Natural killer cell (primary cell): ENCODE measurements around the gene SGSM1. TPM values are rescaled to one million over a fixed set of nuclear protein-coding genes. Genes with fewer than 3 reads are reported as not detected.

Experiments used
- ATAC-seq, 3 donors: fragments of 150-1000 bp in 2 of 3; fragments of 200-7000 bp in 1 of 3; cut with Tn5 transposase; 1 replicate in 1 of 3; 2 replicates in 2 of 3; pipeline ENCODE4 v1.10.0; 2021; ENCODE audit warnings: mild to moderate bottlenecking in 2 of 3, moderate library complexity in 2 of 3
- DNase-seq, 2 donors: peaks; one replicate each; pipeline versions ENCODE4 v3.0.0 to v3.0.0-alpha.2; 2013 to 2021; ENCODE audit warnings: mixed read lengths in 1 of 2
- H3K27ac ChIP-seq: one replicate; pipeline ENCODE4 v1.5.1; 2013; ENCODE audit warnings: mild to moderate bottlenecking, low read length
- H3K27me3 ChIP-seq: one replicate; pipeline ENCODE4 v1.6.1; 2013; ENCODE audit warnings: low read length; ENCODE audit not compliant: control insufficient read depth, insufficient read depth
- H3K36me3 ChIP-seq: one replicate; pipeline ENCODE4 v1.6.1; 2013; ENCODE audit warnings: low read length; ENCODE audit not compliant: control insufficient read depth, insufficient read depth
- H3K4me1 ChIP-seq: one replicate; pipeline ENCODE4 v1.6.1; 2013; ENCODE audit warnings: low read length; ENCODE audit not compliant: control insufficient read depth, insufficient read depth
- H3K4me3 ChIP-seq: one replicate; pipeline ENCODE4 v1.5.1; 2013; ENCODE audit warnings: low read length
- H3K9me3 ChIP-seq: one replicate; pipeline ENCODE4 v1.6.1; 2013; ENCODE audit warnings: low read length; ENCODE audit not compliant: control insufficient read depth, insufficient read depth
- H3K27ac Mint-ChIP-seq, 2 donors: one replicate each; pipeline ENCODE4 v1.8.0; 2022; ENCODE audit warnings: mild to moderate bottlenecking in 2 of 2, mixed read lengths in 2 of 2, moderate library complexity in 1 of 2
- H3K27me3 Mint-ChIP-seq, 2 donors: one replicate each; pipeline ENCODE4 v1.8.0; 2022; ENCODE audit warnings: low read depth in 2 of 2, mixed read lengths in 2 of 2
- H3K36me3 Mint-ChIP-seq: one replicate; pipeline ENCODE4 v1.8.0; 2022; ENCODE audit warnings: mixed read lengths
- H3K4me1 Mint-ChIP-seq, 2 donors: one replicate each; pipeline ENCODE4 v1.8.0; 2022; ENCODE audit warnings: mixed read lengths in 2 of 2
- H3K4me3 Mint-ChIP-seq: one replicate; pipeline ENCODE4 v1.8.0; 2022; ENCODE audit warnings: mild to moderate bottlenecking, moderate library complexity, mixed read lengths
- H3K9me3 Mint-ChIP-seq, 2 donors: one replicate each; pipeline ENCODE4 v1.8.0; 2022; ENCODE audit warnings: mixed read lengths in 2 of 2
- WGBS: methylation state at CpG from one replicate; pipeline ENCODE4 v1.1.7; 2013; ENCODE audit warnings: missing lambda C conversion rate; ENCODE audit not compliant: insufficient coverage; 5-methylcytosine and 5-hydroxymethylcytosine counted together
- intact Hi-C: fragments of 100-400 bp; cut with micrococcal nuclease; formaldehyde crosslinking; loops from one replicate; pipeline ENCODE4 v1.14.2; 2022
- total RNA-seq, 4 donors: library from RNA; stranded (reverse); fragments of 120-200 nt in 1 of 4; gene quantifications; one replicate each; pipeline versions ENCODE4 v1.2.3 to v1.2.4, GENCODE V29; 2013 to 2022
- TF ChIP-seq, protein P1 (sequence below): fragments of 200-600 bp; IDR thresholded peaks from one replicate; pipeline ENCODE4 v1.8.0; 2022; ENCODE audit warnings: antibody characterized with exemption

Gene SGSM1
- total RNA-seq, 3 donors from 2014 or later (not counting 1 experiment from before 2014, with no cell fraction given) = 13.9 to 15.4 (median 13.9) TPM

DNA sequence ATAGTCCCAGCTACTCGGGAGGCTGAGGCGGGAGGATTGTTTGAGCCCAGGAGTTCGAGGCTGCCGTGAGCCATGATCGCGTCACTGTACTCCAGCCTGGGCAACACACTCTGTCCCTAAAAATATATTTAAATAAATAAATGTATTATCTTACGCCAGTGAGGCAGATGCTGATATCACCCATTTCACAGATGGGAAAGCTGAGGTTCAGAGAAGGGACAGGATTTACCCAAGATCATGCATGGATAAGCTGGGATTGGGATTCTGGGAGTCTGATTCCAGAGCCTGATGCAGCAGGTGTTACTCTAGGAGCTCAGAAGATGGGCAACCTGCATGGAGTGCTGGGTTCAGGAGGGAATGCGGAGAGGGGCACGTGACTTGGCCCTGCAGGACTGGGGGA lies 17.8 kb downstream of the SGSM1 start:
- TF ChIP-seq, protein P1, sequence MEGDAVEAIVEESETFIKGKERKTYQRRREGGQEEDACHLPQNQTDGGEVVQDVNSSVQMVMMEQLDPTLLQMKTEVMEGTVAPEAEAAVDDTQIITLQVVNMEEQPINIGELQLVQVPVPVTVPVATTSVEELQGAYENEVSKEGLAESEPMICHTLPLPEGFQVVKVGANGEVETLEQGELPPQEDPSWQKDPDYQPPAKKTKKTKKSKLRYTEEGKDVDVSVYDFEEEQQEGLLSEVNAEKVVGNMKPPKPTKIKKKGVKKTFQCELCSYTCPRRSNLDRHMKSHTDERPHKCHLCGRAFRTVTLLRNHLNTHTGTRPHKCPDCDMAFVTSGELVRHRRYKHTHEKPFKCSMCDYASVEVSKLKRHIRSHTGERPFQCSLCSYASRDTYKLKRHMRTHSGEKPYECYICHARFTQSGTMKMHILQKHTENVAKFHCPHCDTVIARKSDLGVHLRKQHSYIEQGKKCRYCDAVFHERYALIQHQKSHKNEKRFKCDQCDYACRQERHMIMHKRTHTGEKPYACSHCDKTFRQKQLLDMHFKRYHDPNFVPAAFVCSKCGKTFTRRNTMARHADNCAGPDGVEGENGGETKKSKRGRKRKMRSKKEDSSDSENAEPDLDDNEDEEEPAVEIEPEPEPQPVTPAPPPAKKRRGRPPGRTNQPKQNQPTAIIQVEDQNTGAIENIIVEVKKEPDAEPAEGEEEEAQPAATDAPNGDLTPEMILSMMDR = no peak
- Histone ChIP-seq H3K4me3 (no peak overlapping the region), H3K36me3 (no peaks in the 10 kb centered on the region), H3K4me1 (no peaks in the 10 kb centered on the region), H3K9me3 (no peaks in the 10 kb centered on the region), H3K27ac (no peak overlapping the region), H3K27me3 (no peaks in the 10 kb centered on the region)
- Mint-ChIP-seq H3K4me3 (no peak overlapping the region), H3K27me3 (no peaks in the 10 kb centered on the region), H3K9me3 (no peaks in the 10 kb centered on the region), H3K36me3 (no peaks in the 10 kb centered on the region), H3K4me1 (peaks cover 0 to 11% of the 10 kb centered on the region in 2 donors), H3K27ac (no peak overlapping the region)
- 94% methylated on average over 9 of the region's 9 CpGs for WGBS
- ATAC-seq (no peak), DNase-seq (no peak)
- intact Hi-C loops = no loop called here

DNA sequence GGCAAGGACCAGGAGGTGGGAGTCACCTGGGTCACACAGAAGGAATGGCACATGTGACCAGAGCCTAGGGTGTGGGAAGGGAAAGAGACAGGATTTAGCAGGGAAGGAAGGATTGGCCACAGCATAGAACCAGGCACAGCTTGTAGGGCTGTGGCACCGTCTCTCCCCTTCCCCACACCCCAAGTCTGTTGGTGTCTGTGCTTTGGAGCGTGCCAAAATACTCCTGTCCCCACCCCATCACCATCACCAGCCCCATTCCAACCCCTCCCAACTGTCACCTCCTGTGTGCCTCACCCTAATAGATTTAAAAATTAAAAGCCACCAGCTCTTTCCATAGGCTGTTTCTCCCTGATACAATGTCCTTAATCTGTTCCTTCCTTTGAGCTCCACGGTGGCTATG lies 18.2 kb downstream of the SGSM1 start:
- Mint-ChIP-seq H3K36me3 (no peaks in the 10 kb centered on the region), H3K4me1 (peaks cover 0 to 11% of the 10 kb centered on the region in 2 donors), H3K9me3 (no peaks in the 10 kb centered on the region), H3K27ac (no peak overlapping the region), H3K4me3 (no peak overlapping the region), H3K27me3 (no peaks in the 10 kb centered on the region)
- Histone ChIP-seq H3K27ac (no peak overlapping the region), H3K9me3 (no peaks in the 10 kb centered on the region), H3K4me3 (no peak overlapping the region), H3K36me3 (no peaks in the 10 kb centered on the region), H3K4me1 (no peaks in the 10 kb centered on the region), H3K27me3 (no peaks in the 10 kb centered on the region)
- TF ChIP-seq, protein P1 = no peak
- WGBS = 81% methylated on average over 3 of the region's 3 CpGs
- ATAC-seq (no peak), DNase-seq (no peak)
- intact Hi-C loops = no loop called here

DNA sequence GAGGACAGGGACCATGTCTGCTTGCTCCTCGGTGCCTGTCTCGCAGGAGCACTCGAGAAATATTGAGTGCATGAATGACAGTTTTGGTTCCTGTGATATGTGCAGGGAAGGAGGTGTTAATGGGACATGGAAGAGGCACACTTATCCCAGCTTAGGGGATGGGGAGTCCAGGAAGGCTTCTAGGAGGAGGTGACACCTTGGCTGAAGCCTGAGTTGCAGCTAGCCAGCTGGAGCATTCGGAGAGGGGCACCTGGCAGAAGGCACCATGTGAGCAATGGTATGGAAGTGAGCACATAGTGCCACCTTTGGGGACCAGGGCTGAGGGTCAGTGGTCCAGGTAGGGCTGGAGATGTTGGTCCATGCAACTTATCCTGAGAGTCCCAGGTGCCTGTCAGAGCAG lies 18.9 kb downstream of the SGSM1 start:
- no peaks in the 10 kb centered on the region for H3K4me1 ChIP-seq
- no peaks in the 10 kb centered on the region for H3K27me3 ChIP-seq
- H3K27ac ChIP-seq = no peak overlapping the region
- no peak overlapping the region for H3K4me3 Mint-ChIP-seq
- no peaks in the 10 kb centered on the region for H3K36me3 Mint-ChIP-seq
- TF ChIP-seq, protein P1 = no peak
- intact Hi-C loops = no loop called here
- no peak overlapping the region for H3K27ac Mint-ChIP-seq
- no peaks in the 10 kb centered on the region for H3K36me3 ChIP-seq
- H3K9me3 ChIP-seq = no peaks in the 10 kb centered on the region
- 89% methylated on average over 4 of the region's 4 CpGs for WGBS
- DNase-seq (no peak), ATAC-seq (no peak)
- H3K4me1 Mint-ChIP-seq = peaks cover 0 to 11% of the 10 kb centered on the region in 2 donors
- no peaks in the 10 kb centered on the region for H3K9me3 Mint-ChIP-seq
- H3K27me3 Mint-ChIP-seq = no peaks in the 10 kb centered on the region
- no peak overlapping the region for H3K4me3 ChIP-seq

DNA sequence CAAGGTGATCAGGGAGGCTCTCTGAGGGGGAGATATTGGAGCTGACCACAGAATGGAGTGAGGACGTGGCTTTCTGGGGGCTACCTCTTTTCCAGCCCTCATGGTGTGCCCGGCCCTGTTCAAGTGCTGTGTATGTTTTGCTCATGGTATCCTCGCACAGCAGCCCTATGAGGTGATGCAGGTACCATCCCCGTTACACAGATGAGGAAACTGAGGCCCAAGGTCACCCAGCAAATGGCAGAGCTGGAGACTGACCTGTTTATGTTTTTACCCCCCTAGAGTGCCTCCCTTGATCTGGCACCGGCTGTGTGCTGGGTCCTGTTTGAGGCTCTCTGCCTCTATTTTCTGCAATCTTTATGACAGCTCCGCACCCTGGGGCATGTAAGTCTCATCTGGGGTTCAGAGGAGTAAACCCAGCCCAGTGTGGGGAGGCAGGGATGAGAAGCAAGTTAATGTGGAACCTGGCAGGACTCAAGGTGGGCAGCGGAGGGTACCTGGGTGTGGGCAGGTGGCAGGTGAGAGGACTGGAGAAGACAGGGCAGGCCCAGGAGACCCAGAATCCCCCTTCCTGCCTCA lies 20.8 kb downstream of the SGSM1 start:
- Mint-ChIP-seq H3K27me3 (no peaks in the 10 kb centered on the region), H3K9me3 (no peaks in the 10 kb centered on the region), H3K4me1 (peaks cover 0 to 16% of the 10 kb centered on the region in 2 donors), H3K4me3 (no peak overlapping the region), H3K36me3 (no peaks in the 10 kb centered on the region), H3K27ac (peak overlapping the region in 1 of 2 donors; percentile 60)
- 92% methylated on average over 7 of the region's 7 CpGs for WGBS
- Histone ChIP-seq H3K27me3 (no peaks in the 10 kb centered on the region), H3K4me1 (no peaks in the 10 kb centered on the region), H3K27ac (no peak overlapping the region), H3K9me3 (no peaks in the 10 kb centered on the region), H3K36me3 (no peaks in the 10 kb centered on the region), H3K4me3 (no peak overlapping the region)
- no peak for ATAC-seq
- no peak for DNase-seq
- TF ChIP-seq, protein P1 = no peak
- intact Hi-C loops = no loop called here
